IMR-90 (cell line): ENCODE results near the gene CERS6. TPM values are rescaled to one million over a fixed set of nuclear protein-coding genes. Genes with fewer than 3 reads are reported as not detected.

Source experiments
- ATAC-seq: fragments of 200-7000 bp; cut with Tn5 transposase; 2 replicates; pipeline ENCODE4 v1.9.1; 2020; ENCODE audit warnings: low read depth, mild to moderate bottlenecking, moderate library complexity
- BruUV-seq: library from RNA; stranded (reverse); fragments of 400-500 nt; replicated peaks from 2 replicates; lab custom pipeline; 2021; lab: Mats Ljungman, UMichigan
- CTCF ChIA-PET: fragments of 300-600 bp; formaldehyde crosslinking; extraction: SDS; loops from one replicate; lab custom pipeline; 2021; ENCODE audit warnings: antibody characterized with exemption; lab: Yijun Ruan, JAX
- POLR2A ChIA-PET: fragments of 300-600 bp; sonication (Branson Sonifier 250); formaldehyde crosslinking; loops from one replicate; lab custom pipeline; 2022; ENCODE audit warnings: antibody characterized with exemption; ENCODE audit not compliant: unreplicated experiment; lab: Charles Lee
- DNase-seq: peaks from one replicate; pipeline ENCODE4 v3.0.0; 2013
- H2AFZ ChIP-seq: replicated peaks from 2 replicates; pipeline ENCODE3; 2013; ENCODE audit warnings: low read length, mild to moderate bottlenecking; ENCODE audit not compliant: poor library complexity
- H2AK5ac ChIP-seq: 2 replicates; pipeline ENCODE4 v1.6.1; 2013; ENCODE audit warnings: low read depth, low read length, inconsistent platforms
- H2AK9ac ChIP-seq: replicated peaks from 2 replicates; pipeline ENCODE3; 2013; ENCODE audit warnings: mild to moderate bottlenecking, low read depth, low read length, moderate library complexity; ENCODE audit not compliant: poor library complexity
- H2BK120ac ChIP-seq: 2 replicates; pipeline ENCODE4 v1.6.1; 2013; ENCODE audit warnings: low read depth, low read length, inconsistent platforms
- H2BK15ac ChIP-seq: 3 replicates; pipeline ENCODE4 v1.6.1; 2013; ENCODE audit warnings: low read depth, low read length, inconsistent platforms
- H2BK20ac ChIP-seq: 2 replicates; pipeline ENCODE4 v1.6.1; 2013; ENCODE audit warnings: low read depth, mild to moderate bottlenecking, inconsistent platforms, low read length, moderate library complexity
- H2BK5ac ChIP-seq: 2 replicates; pipeline ENCODE4 v1.6.1; 2013; ENCODE audit warnings: mild to moderate bottlenecking, low read depth, low read length, inconsistent platforms; ENCODE audit not compliant: poor library complexity, severe bottlenecking
- H3K14ac ChIP-seq: replicated peaks from 2 replicates; pipeline ENCODE4 v1.6.1; 2013; ENCODE audit warnings: low read depth, low read length, inconsistent platforms
- H3K18ac ChIP-seq: 2 replicates; pipeline ENCODE4 v1.6.1; 2013; ENCODE audit warnings: low read depth, low read length, control low read depth
- H3K23ac ChIP-seq: 2 replicates; pipeline ENCODE4 v1.6.1; 2013; ENCODE audit warnings: low read depth, low read length, inconsistent platforms
- H3K27ac ChIP-seq: 2 replicates; pipeline ENCODE4 v1.5.1; 2013; ENCODE audit warnings: mild to moderate bottlenecking, control low read depth, low read length; ENCODE audit not compliant: insufficient read depth
- H3K27me3 ChIP-seq: 2 replicates; pipeline ENCODE4 v1.6.1; 2013; ENCODE audit warnings: low read length; ENCODE audit not compliant: control insufficient read depth, insufficient read depth
- H3K36me3 ChIP-seq: 2 replicates; pipeline ENCODE4 v1.6.1; 2013; ENCODE audit warnings: low read length, mixed read lengths; ENCODE audit not compliant: control insufficient read depth, insufficient read depth
- H3K4ac ChIP-seq: 2 replicates; pipeline ENCODE4 v1.6.1; 2013; ENCODE audit warnings: low read depth, low read length, inconsistent platforms
- H3K4me1 ChIP-seq: 2 replicates; pipeline ENCODE4 v1.6.1; 2013; ENCODE audit warnings: low read length, mixed read lengths; ENCODE audit not compliant: control insufficient read depth, insufficient read depth
- H3K4me2 ChIP-seq: 2 replicates; pipeline ENCODE4 v1.6.1; 2013; ENCODE audit warnings: low read depth, mild to moderate bottlenecking, control low read depth, low read length, moderate library complexity
- H3K4me3 ChIP-seq: 2 replicates; pipeline ENCODE4 v1.5.1; 2013; ENCODE audit warnings: low read depth, mild to moderate bottlenecking, control low read depth, low read length, moderate library complexity; ENCODE audit not compliant: insufficient read depth
- H3K56ac ChIP-seq: 2 replicates; pipeline ENCODE4 v1.6.1; 2013; ENCODE audit warnings: low read length, inconsistent platforms; ENCODE audit not compliant: insufficient read depth; ENCODE audit errors: extremely low read depth
- H3K79me1 ChIP-seq, 2 experiments: 2 replicates each; pipeline ENCODE4 v1.6.1; 2013; ENCODE audit warnings: low read length in 2 of 2, inconsistent platforms in 1 of 2, low read depth in 1 of 2
- H3K9ac ChIP-seq: 2 replicates; pipeline ENCODE4 v1.6.1; 2013; ENCODE audit warnings: low read depth, low read length, control low read depth
- H3K9me1 ChIP-seq: 2 replicates; pipeline ENCODE4 v1.6.1; 2013; ENCODE audit warnings: low read length, inconsistent platforms; ENCODE audit not compliant: insufficient read depth
- H3K9me3 ChIP-seq: 2 replicates; pipeline ENCODE4 v1.6.1; 2013; ENCODE audit warnings: low read length; ENCODE audit not compliant: control insufficient read depth, insufficient read depth
- H4K20me1 ChIP-seq: 2 replicates; pipeline ENCODE4 v1.6.1; 2013; ENCODE audit warnings: low read length, inconsistent platforms; ENCODE audit not compliant: insufficient read depth
- H4K5ac ChIP-seq: 2 replicates; pipeline ENCODE4 v1.6.1; 2013; ENCODE audit warnings: mild to moderate bottlenecking, low read depth, low read length, control low read depth
- H4K8ac ChIP-seq, 2 experiments: 2 replicates each; pipeline ENCODE4 v1.6.1; 2013; ENCODE audit warnings: low read depth in 2 of 2, low read length in 2 of 2, control low read depth in 1 of 2, inconsistent platforms in 1 of 2
- H4K91ac ChIP-seq: 2 replicates; pipeline ENCODE4 v1.6.1; 2013; ENCODE audit warnings: low read depth, low read length, inconsistent platforms; ENCODE audit not compliant: insufficient read depth
- BHLHE40 ChIP-seq: fragments of 150-350 bp; IDR thresholded peaks from 2 replicates; pipeline ENCODE4 v1.6.1; 2016; ENCODE audit warnings: mild to moderate bottlenecking, low read depth, low read length
- NFE2L2 ChIP-seq: fragments of 150-350 bp; IDR thresholded peaks from 2 replicates; pipeline ENCODE4 v1.6.1; 2016; ENCODE audit warnings: low read depth, mild to moderate bottlenecking, low read length
- RCOR1 ChIP-seq: IDR thresholded peaks from 2 replicates; pipeline ENCODE4 v1.6.1; 2012; ENCODE audit warnings: mild to moderate bottlenecking, low read length, improper control_type of control experiment; ENCODE audit not compliant: insufficient replicate concordance
- SMC3 ChIP-seq: fragments of 150-350 bp; IDR thresholded peaks from 2 replicates; pipeline ENCODE4 v1.6.1; 2016; ENCODE audit warnings: low read depth, mild to moderate bottlenecking, antibody characterized with exemption, low read length, moderate library complexity
- WGBS, 2 experiments: methylation state at CpG; one replicate each; pipeline versions ENCODE4 v1.1.5 to v1.1.7; 2013; ENCODE audit warnings: missing lambda C conversion rate in 2 of 2; ENCODE audit not compliant: insufficient read length in 1 of 2; ENCODE audit errors: extremely low coverage in 2 of 2; 5-methylcytosine and 5-hydroxymethylcytosine counted together
- dilution Hi-C: fragments of 300-500 bp; cut with HindIII; formaldehyde crosslinking; loops from one replicate; pipeline ENCODE4 v1.14.3; 2018; ENCODE audit warnings: low sequenced_read_pairs; ENCODE audit not compliant: unreplicated experiment
- in situ Hi-C: fragments of 300-500 bp; cut with MboI; formaldehyde crosslinking; loops from 3 replicates; pipeline ENCODE4 v1.14.3; 2019; ENCODE audit warnings: low sequenced_read_pairs, inconsistent platforms, mixed read lengths
- intact Hi-C: fragments of 100-400 bp; cut with micrococcal nuclease; formaldehyde crosslinking; loops from 2 replicates; pipeline ENCODE4 v1.10.0; 2022
- polyA plus RNA-seq, 3 experiments: library from polyadenylated mRNA; depleted of rRNA; stranded (reverse); fragments of >200 nt; gene quantifications; 2 replicates each; pipeline ENCODE4 v1.2.3, GENCODE V29; 2012; ENCODE audit warnings: low replicate concordance in 1 of 3
- total RNA-seq: library from RNA; depleted of rRNA; stranded (reverse); fragments of >200 nt; gene quantifications from 2 replicates; pipeline ENCODE4 v1.2.3, GENCODE V29; 2012

CERS6 gene
- total and polyA plus RNA-seq, 2 of the 4 experiments (the other 2 are of a cell fraction) = 2.1 to 5.7 TPM

- no TSS peak for BruUV-seq
- H4K8ac ChIP-seq = no peak overlapping the region
- ATAC-seq (no peak), DNase-seq (no peak)
- H3K9me1 ChIP-seq = no peaks in the 10 kb centered on the region
- H3K9me3 ChIP-seq = no peaks in the 10 kb centered on the region
- H2BK20ac ChIP-seq = no peak overlapping the region
- H4K5ac ChIP-seq = no peak overlapping the region
- no peak overlapping the region for H2AK9ac ChIP-seq
- no peaks in the 10 kb centered on the region for H3K79me1 ChIP-seq
- no peak overlapping the region for H3K56ac ChIP-seq
- H3K4me1 ChIP-seq = no peaks in the 10 kb centered on the region
- POLR2A ChIA-PET = no interaction called here
- H3K18ac ChIP-seq = no peak overlapping the region
- H2AFZ ChIP-seq = no peak overlapping the region
- no peak overlapping the region for H2BK5ac ChIP-seq
- H3K4me3 ChIP-seq = no peak overlapping the region
- H3K4ac ChIP-seq = no peak overlapping the region
- no peak overlapping the region for H2BK15ac ChIP-seq
- no peak overlapping the region for H3K14ac ChIP-seq
- WGBS, 2 experiments = no CpG with 5 or more reads among the region's 1 CpG
- H4K91ac ChIP-seq = no peak overlapping the region
- H3K27me3 ChIP-seq = no peaks in the 10 kb centered on the region
- no peak overlapping the region for H2AK5ac ChIP-seq
- in situ Hi-C loops = no loop called here
- dilution Hi-C loops = no loop called here
- no peak overlapping the region for H3K23ac ChIP-seq
- no peak overlapping the region for H3K27ac ChIP-seq
- TF ChIP-seq NFE2L2 (no peak), BHLHE40 (no peak), SMC3 (no peak), RCOR1 (no peak)
- no peak overlapping the region for H3K4me2 ChIP-seq
- H3K36me3 ChIP-seq = no peaks in the 10 kb centered on the region
- intact Hi-C loops = no loop called here
- H3K9ac ChIP-seq = no peak overlapping the region
- CTCF ChIA-PET = no interaction called here
- H2BK120ac ChIP-seq = no peak overlapping the region
- no peaks in the 10 kb centered on the region for H4K20me1 ChIP-seq
These were observed 137.6 kb downstream of the CERS6 start for GRCh38 chr2:168593713-168594112.
